H1 (cell line): ENCODE measurements around the gene LIN28B. TPM values are rescaled to one million over a fixed set of nuclear protein-coding genes. Genes with fewer than 3 reads are reported as not detected.

Experiments
- ATF3 ChIP-seq: IDR thresholded peaks from 2 replicates; pipeline ENCODE4 v1.6.1; 2011; ENCODE audit warnings: low read depth, mild to moderate bottlenecking, low read length; ENCODE audit not compliant: insufficient read depth
- BRCA1 ChIP-seq: IDR thresholded peaks from 2 replicates; pipeline ENCODE4 v1.6.1; 2012; ENCODE audit warnings: low read depth, low read length, improper control_type of control experiment
- CBX8 ChIP-seq: fragments of 300-800, 300-1000 bp; sonication (generic); IDR thresholded peaks from 2 replicates; pipeline ENCODE4 v1.7.1; 2016; ENCODE audit warnings: low read depth, low read length, borderline replicate concordance
- CHD1 ChIP-seq: IDR thresholded peaks from 2 replicates; pipeline ENCODE4 v1.6.1; 2012; ENCODE audit warnings: low read depth, low read length, improper control_type of control experiment
- PHF8 ChIP-seq: fragments of 200-600 bp; sonication (generic); conservative IDR thresholded peaks from 2 replicates; pipeline ENCODE4 v1.7.1; 2012; ENCODE audit warnings: low read depth, mild to moderate bottlenecking, inconsistent platforms, low read length, moderate library complexity
- POU5F1 ChIP-seq: IDR thresholded peaks from 2 replicates; pipeline ENCODE4 v1.6.1; 2011; ENCODE audit warnings: low read depth, mild to moderate bottlenecking, low read length, moderate library complexity
- SP2 ChIP-seq: IDR thresholded peaks from 2 replicates; pipeline ENCODE4 v1.6.1; 2012; ENCODE audit warnings: mild to moderate bottlenecking, low read length, inconsistent platforms
- SP4 ChIP-seq: IDR thresholded peaks from 2 replicates; pipeline ENCODE4 v1.6.1; 2012; ENCODE audit warnings: low read length, inconsistent platforms
- TAF7 ChIP-seq: optimal IDR thresholded peaks from 2 replicates; pipeline ENCODE3; 2011; ENCODE audit warnings: low read depth, mild to moderate bottlenecking, inconsistent platforms, low read length, moderate library complexity, borderline replicate concordance
- TBP ChIP-seq: IDR thresholded peaks from 2 replicates; pipeline ENCODE4 v1.6.1; 2011; ENCODE audit warnings: low read depth, low read length, improper control_type of control experiment
- YY1 ChIP-seq: IDR thresholded peaks from 2 replicates; pipeline ENCODE4 v1.6.1; 2011; ENCODE audit warnings: low read depth, mild to moderate bottlenecking, low read length
- polyA plus RNA-seq, 7 experiments: library from polyadenylated mRNA; depleted of rRNA in 3 of 7; stranded (reverse) in 5 of 7; unstranded in 2 of 7; fragments of >200 nt in 5 of 7; fragments of 200-250 nt in 2 of 7; gene quantifications; 1 replicate in 5 of 7; 2 replicates in 1 of 7; 4 replicates in 1 of 7; pipeline versions ENCODE4 v1.2.1 to v1.2.3, GENCODE V29; 2011 to 2013; ENCODE audit warnings: missing spikeins in 2 of 7, mixed read lengths in 2 of 7
- total RNA-seq: library from RNA; stranded (reverse); fragmentation: NEBNext Ultra II Directional; extraction: Animal tissue kit (Norgen Biotek cat#: 25700); gene quantifications from 2 replicates; pipeline ENCODE4 v1.2.1, GENCODE V29; 2021
- TF ChIP-seq, protein P1 (sequence below): fragments of 300-600 bp; sonication (generic); IDR thresholded peaks from 2 replicates; pipeline ENCODE4 v1.7.1; 2012; ENCODE audit warnings: low read length, moderate library complexity, mild to moderate bottlenecking, inconsistent platforms; ENCODE audit not compliant: insufficient replicate concordance

The LIN28B gene
- total and polyA plus RNA-seq, 2 of the 8 experiments (the other 6 are each of a cell fraction or from before 2014, with no cell fraction given) = 27.4 to 94.7 TPM

DNA sequence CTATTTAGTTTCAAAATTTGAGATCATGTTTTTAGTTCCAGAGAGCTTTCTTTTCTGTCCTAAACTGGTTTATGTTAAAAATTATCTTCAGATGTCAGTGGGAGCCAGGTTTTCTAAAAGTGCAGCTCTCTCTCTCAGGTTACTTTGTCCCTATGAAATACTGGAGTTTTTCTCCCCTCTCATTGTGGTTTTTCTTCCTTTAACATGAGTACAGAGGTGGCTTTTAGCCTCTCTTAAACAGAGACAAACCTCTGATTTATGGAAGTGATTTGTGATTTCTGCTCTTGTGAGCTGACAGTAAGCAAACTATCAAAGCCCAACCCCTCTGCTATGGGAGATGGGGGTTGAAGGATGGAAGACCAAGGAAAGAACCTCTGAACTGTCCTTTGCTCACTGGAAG is 85.7 kb downstream of the LIN28B start (continued):
- TF ChIP-seq, protein P1, sequence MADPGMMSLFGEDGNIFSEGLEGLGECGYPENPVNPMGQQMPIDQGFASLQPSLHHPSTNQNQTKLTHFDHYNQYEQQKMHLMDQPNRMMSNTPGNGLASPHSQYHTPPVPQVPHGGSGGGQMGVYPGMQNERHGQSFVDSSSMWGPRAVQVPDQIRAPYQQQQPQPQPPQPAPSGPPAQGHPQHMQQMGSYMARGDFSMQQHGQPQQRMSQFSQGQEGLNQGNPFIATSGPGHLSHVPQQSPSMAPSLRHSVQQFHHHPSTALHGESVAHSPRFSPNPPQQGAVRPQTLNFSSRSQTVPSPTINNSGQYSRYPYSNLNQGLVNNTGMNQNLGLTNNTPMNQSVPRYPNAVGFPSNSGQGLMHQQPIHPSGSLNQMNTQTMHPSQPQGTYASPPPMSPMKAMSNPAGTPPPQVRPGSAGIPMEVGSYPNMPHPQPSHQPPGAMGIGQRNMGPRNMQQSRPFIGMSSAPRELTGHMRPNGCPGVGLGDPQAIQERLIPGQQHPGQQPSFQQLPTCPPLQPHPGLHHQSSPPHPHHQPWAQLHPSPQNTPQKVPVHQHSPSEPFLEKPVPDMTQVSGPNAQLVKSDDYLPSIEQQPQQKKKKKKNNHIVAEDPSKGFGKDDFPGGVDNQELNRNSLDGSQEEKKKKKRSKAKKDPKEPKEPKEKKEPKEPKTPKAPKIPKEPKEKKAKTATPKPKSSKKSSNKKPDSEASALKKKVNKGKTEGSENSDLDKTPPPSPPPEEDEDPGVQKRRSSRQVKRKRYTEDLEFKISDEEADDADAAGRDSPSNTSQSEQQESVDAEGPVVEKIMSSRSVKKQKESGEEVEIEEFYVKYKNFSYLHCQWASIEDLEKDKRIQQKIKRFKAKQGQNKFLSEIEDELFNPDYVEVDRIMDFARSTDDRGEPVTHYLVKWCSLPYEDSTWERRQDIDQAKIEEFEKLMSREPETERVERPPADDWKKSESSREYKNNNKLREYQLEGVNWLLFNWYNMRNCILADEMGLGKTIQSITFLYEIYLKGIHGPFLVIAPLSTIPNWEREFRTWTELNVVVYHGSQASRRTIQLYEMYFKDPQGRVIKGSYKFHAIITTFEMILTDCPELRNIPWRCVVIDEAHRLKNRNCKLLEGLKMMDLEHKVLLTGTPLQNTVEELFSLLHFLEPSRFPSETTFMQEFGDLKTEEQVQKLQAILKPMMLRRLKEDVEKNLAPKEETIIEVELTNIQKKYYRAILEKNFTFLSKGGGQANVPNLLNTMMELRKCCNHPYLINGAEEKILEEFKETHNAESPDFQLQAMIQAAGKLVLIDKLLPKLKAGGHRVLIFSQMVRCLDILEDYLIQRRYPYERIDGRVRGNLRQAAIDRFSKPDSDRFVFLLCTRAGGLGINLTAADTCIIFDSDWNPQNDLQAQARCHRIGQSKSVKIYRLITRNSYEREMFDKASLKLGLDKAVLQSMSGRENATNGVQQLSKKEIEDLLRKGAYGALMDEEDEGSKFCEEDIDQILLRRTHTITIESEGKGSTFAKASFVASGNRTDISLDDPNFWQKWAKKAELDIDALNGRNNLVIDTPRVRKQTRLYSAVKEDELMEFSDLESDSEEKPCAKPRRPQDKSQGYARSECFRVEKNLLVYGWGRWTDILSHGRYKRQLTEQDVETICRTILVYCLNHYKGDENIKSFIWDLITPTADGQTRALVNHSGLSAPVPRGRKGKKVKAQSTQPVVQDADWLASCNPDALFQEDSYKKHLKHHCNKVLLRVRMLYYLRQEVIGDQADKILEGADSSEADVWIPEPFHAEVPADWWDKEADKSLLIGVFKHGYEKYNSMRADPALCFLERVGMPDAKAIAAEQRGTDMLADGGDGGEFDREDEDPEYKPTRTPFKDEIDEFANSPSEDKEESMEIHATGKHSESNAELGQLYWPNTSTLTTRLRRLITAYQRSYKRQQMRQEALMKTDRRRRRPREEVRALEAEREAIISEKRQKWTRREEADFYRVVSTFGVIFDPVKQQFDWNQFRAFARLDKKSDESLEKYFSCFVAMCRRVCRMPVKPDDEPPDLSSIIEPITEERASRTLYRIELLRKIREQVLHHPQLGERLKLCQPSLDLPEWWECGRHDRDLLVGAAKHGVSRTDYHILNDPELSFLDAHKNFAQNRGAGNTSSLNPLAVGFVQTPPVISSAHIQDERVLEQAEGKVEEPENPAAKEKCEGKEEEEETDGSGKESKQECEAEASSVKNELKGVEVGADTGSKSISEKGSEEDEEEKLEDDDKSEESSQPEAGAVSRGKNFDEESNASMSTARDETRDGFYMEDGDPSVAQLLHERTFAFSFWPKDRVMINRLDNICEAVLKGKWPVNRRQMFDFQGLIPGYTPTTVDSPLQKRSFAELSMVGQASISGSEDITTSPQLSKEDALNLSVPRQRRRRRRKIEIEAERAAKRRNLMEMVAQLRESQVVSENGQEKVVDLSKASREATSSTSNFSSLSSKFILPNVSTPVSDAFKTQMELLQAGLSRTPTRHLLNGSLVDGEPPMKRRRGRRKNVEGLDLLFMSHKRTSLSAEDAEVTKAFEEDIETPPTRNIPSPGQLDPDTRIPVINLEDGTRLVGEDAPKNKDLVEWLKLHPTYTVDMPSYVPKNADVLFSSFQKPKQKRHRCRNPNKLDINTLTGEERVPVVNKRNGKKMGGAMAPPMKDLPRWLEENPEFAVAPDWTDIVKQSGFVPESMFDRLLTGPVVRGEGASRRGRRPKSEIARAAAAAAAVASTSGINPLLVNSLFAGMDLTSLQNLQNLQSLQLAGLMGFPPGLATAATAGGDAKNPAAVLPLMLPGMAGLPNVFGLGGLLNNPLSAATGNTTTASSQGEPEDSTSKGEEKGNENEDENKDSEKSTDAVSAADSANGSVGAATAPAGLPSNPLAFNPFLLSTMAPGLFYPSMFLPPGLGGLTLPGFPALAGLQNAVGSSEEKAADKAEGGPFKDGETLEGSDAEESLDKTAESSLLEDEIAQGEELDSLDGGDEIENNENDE = no peak
- TF ChIP-seq POU5F1 = no peak
- no peak for TF ChIP-seq TBP
- TF ChIP-seq CHD1 = no peak
- no peak for TF ChIP-seq TAF7
- no peak for TF ChIP-seq CBX8
- TF ChIP-seq YY1 = no peak
- TF ChIP-seq SP2 = no peak
- no peak for TF ChIP-seq PHF8
- TF ChIP-seq SP4 = no peak
- TF ChIP-seq ATF3 = no peak
- no peak for TF ChIP-seq BRCA1
